Measurements from ENCODE around the gene TRMT2A.

The TRMT2A gene

DNA sequence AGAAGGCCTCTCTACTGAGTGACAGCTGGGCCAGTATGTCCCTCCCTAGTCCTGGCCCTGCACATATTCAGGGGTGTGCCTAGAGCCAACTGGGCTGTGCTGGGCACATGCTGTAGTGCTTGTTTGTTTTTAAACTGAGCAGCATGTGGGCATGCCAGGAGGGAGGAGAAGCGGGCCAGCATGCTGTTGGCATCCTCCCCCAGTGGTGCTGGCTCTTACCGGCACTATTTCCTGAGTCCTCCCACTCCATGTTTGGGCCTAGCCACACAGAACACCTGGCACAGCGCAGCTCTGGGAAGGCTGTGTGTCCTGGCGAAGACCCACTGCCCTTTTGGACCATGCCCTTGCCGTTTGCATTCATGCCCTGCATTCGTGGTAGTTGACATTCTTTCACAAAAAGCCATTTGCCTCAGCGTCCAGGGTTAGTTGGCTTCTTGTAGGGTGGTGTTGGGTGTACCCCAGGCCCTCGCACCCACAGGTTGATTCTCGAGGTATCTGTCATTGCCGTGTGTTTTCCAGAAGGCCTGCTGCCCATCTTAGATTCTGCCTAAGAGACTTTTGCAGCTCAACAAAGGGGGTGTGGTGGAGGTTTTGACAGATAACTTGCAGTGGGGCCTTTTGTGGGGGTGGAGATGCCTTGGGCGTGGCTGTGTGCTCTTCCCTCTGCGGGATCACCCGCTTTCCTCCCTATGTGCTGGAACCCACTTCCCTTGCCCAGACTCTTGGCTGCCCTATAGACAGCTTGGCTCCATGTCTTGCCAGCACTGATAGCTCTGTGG is 23.4 kb downstream of the TRMT2A start:
- no peak for TF ChIP-seq ZBTB7A (IDR thresholded peaks at IDR 0.05; ENCODE audit: low read depth)
- no peak for TF ChIP-seq TCF12 (IDR thresholded peaks at IDR 0.05; ENCODE audit: low read depth)
- no peak for TF ChIP-seq FOXM1 (IDR thresholded peaks at IDR 0.05; ENCODE audit: borderline replicate concordance, low read depth)
- no peak for TF ChIP-seq RAD21 (IDR thresholded peaks at IDR 0.05; ENCODE audit: low read depth)
- TF ChIP-seq, protein P1, sequence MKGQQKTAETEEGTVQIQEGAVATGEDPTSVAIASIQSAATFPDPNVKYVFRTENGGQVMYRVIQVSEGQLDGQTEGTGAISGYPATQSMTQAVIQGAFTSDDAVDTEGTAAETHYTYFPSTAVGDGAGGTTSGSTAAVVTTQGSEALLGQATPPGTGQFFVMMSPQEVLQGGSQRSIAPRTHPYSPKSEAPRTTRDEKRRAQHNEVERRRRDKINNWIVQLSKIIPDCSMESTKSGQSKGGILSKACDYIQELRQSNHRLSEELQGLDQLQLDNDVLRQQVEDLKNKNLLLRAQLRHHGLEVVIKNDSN (IDR thresholded peaks at IDR 0.05), result no peak
- no peak for TF ChIP-seq EGR1 (IDR thresholded peaks at IDR 0.05)
- TF ChIP-seq TAF1 (IDR thresholded peaks at IDR 0.05; ENCODE audit: low read depth), result no peak
- TF ChIP-seq NFIC (IDR thresholded peaks at IDR 0.05), result no peak

GRCh38 chr22:20092477-20092854 is 24.6 kb downstream of the TRMT2A start:
- TF ChIP-seq FOXM1 (IDR thresholded peaks at IDR 0.05; ENCODE audit: borderline replicate concordance, low read depth) (no peak), CREB1 (IDR thresholded peaks at IDR 0.05; ENCODE audit: low read depth) (no peak), TCF12 (IDR thresholded peaks at IDR 0.05; ENCODE audit: low read depth) (no peak), EGR1 (IDR thresholded peaks at IDR 0.05) (no peak), EP300 (IDR thresholded peaks at IDR 0.05; ENCODE audit: borderline replicate concordance) (no peak), NFIC (IDR thresholded peaks at IDR 0.05) (no peak), REST (IDR thresholded peaks at IDR 0.05; ENCODE audit: low read depth) (no peak), CEBPB (IDR thresholded peaks at IDR 0.05) (no peak), RAD21 (IDR thresholded peaks at IDR 0.05; ENCODE audit: low read depth) (no peak), ZBTB7A (IDR thresholded peaks at IDR 0.05; ENCODE audit: low read depth) (no peak), TEAD4 (IDR thresholded peaks at IDR 0.05) (no peak), YY1 (IDR thresholded peaks at IDR 0.05; ENCODE audit: low read depth) (no peak), TAF1 (IDR thresholded peaks at IDR 0.05; ENCODE audit: low read depth) (no peak)
- TF ChIP-seq, protein P1 (IDR thresholded peaks at IDR 0.05), result no peak
- TF ChIP-seq, protein P2, sequence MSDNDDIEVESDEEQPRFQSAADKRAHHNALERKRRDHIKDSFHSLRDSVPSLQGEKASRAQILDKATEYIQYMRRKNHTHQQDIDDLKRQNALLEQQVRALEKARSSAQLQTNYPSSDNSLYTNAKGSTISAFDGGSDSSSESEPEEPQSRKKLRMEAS (IDR thresholded peaks at IDR 0.05), result no peak

GRCh38 chr22:20091690-20092476 is 25.1 kb downstream of the TRMT2A start:
- no peak for TF ChIP-seq RAD21 (IDR thresholded peaks at IDR 0.05; ENCODE audit: low read depth)
- no peak for TF ChIP-seq CEBPB (IDR thresholded peaks at IDR 0.05)
- TF ChIP-seq EP300 (IDR thresholded peaks at IDR 0.05; ENCODE audit: borderline replicate concordance), result no peak
- TF ChIP-seq, protein P2 (IDR thresholded peaks at IDR 0.05), result no peak
- no peak for TF ChIP-seq FOXM1 (IDR thresholded peaks at IDR 0.05; ENCODE audit: borderline replicate concordance, low read depth)
- TF ChIP-seq NFIC (IDR thresholded peaks at IDR 0.05), result no peak
- no peak for TF ChIP-seq ZBTB7A (IDR thresholded peaks at IDR 0.05; ENCODE audit: low read depth)
- TF ChIP-seq CREB1 (IDR thresholded peaks at IDR 0.05; ENCODE audit: low read depth), result no peak
- TF ChIP-seq TCF12 (IDR thresholded peaks at IDR 0.05; ENCODE audit: low read depth), result no peak
- no peak for TF ChIP-seq REST (IDR thresholded peaks at IDR 0.05; ENCODE audit: low read depth)
- TF ChIP-seq TEAD4 (IDR thresholded peaks at IDR 0.05), result no peak
- no peak for TF ChIP-seq YY1 (IDR thresholded peaks at IDR 0.05; ENCODE audit: low read depth)
- no peak for TF ChIP-seq TAF1 (IDR thresholded peaks at IDR 0.05; ENCODE audit: low read depth)
- TF ChIP-seq EGR1 (IDR thresholded peaks at IDR 0.05), result no peak
- TF ChIP-seq, protein P1 (IDR thresholded peaks at IDR 0.05), result no peak

- TF ChIP-seq RAD21 (IDR thresholded peaks at IDR 0.05; ENCODE audit: low read depth) (no peak), CREB1 (IDR thresholded peaks at IDR 0.05; ENCODE audit: low read depth) (no peak), EGR1 (IDR thresholded peaks at IDR 0.05) (no peak), EP300 (IDR thresholded peaks at IDR 0.05; ENCODE audit: borderline replicate concordance) (no peak), NFIC (IDR thresholded peaks at IDR 0.05) (no peak), FOXM1 (IDR thresholded peaks at IDR 0.05; ENCODE audit: borderline replicate concordance, low read depth) (no peak), TCF12 (IDR thresholded peaks at IDR 0.05; ENCODE audit: low read depth) (no peak), TAF1 (IDR thresholded peaks at IDR 0.05; ENCODE audit: low read depth) (no peak), YY1 (IDR thresholded peaks at IDR 0.05; ENCODE audit: low read depth) (no peak), TEAD4 (IDR thresholded peaks at IDR 0.05) (no peak), CEBPB (IDR thresholded peaks at IDR 0.05) (no peak), ZBTB7A (IDR thresholded peaks at IDR 0.05; ENCODE audit: low read depth) (no peak), REST (IDR thresholded peaks at IDR 0.05; ENCODE audit: low read depth) (no peak)
- TF ChIP-seq, protein P1 (IDR thresholded peaks at IDR 0.05), result no peak
- TF ChIP-seq, protein P2 (IDR thresholded peaks at IDR 0.05), result no peak
Measured at GRCh38 chr22:20090730-20091240, 26.2 kb downstream of the TRMT2A start.

All from Ishikawa (cell line).